ENCODE measurements around the gene NOP53. TPM values are rescaled to one million over a fixed set of nuclear protein-coding genes. Genes with fewer than 3 reads are reported as not detected.
"Not testable (repeated sequence)": the region's sequence is repeated elsewhere in the genome, so short reads cannot be mapped to it uniquely, and the experiment has no call there.

The NOP53 gene
- polyA plus RNA-seq, 12 donors: 369 to 542 (median 460) TPM; not detected in 1

DNA sequence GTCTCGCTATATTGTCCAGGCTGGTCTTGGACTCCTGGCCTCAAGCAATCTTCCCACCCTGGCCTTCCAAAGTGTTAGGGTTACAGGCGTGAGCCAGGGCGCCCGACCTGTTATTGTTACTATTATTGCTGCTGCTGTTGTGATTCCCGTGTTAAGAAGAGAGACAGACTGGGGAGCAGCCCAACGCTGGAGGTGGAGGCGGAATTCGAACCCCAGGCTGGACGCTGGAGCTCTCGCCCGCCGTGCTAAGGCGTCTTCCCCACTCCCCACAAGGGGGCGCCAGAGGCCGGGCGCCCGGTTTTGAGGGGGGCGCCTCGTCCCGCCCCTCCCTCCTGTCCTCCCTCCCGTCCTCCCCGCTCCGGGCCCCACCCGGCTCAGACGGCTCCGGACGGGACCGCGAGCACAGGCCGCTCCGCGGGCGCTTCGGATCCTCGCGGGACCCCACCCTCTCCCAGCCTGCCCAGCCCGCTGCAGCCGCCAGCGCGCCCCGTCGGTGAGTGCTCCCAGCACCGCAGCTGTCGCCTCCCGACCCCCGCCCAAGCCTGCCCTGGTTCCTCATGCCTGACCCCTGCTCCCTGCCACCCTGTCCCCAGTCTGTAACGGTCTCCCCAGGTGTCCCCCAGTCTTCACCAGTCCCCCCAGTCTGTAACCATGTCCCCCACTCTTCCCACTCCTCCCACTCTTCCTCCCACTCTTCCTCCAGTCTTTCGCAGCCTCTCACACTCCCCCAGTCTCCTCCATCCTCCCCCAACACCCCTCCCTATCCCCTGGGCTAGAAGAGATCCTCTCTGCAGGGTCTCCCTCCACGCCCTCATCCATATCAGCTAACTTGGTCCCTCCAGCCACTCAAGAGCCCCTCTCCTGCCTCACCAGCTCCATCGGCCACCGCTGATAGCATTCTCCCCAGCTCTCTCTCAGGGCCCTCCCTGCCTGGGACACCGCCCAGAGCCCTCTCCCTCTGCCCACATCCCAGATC, 32.0 kb upstream of the NOP53 start, which contains the start of gene EHD2:
Gene EHD2, plus strand, starts transcription at position 377 of the 976 bp plus-strand sequence. CDS start 3,191 bp downstream, outside the sequence.
- peak; percentile 87 for DNase-seq

DNA sequence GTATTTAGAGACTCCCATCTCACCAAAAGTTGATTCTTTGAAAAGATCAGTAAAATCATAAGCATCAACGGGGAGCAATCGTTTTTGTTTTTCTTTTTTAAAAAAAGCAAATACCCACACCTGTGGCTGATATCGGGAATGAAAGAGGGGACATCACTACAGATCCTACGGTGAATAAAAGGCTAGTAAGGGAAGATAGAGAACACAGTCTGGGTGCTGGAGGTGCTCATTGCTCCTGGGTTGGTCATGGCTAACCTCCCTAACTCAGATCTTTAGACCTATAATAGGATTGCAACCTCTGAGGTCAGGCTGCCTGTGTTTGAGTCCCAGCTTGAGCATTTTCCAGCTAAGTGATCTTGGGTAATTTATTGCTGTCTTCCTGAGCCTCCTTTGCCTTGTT, 31.0 kb upstream of the NOP53 start:
- DNase-seq: no peak

DNA sequence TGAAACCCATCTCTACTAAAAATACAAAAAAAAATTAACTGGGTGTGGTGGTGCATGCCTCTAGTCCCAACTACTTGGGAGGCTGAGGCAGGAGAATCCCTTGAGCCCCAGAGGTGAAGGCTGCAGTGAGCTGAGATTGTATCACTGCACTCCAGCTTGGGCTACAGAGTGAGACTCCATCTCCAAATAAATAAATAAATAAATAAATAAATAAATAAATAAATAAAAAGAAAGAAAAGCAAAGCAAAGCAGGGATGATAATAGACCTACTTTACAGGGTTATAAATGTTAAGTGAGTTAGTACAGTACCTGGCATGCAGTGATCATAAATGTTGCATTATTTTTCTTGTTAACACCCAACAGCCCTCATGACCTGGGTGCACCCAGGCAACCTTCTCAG, 30.5 kb upstream of the NOP53 start:
- DNase-seq: not testable (repeated sequence)

DNA sequence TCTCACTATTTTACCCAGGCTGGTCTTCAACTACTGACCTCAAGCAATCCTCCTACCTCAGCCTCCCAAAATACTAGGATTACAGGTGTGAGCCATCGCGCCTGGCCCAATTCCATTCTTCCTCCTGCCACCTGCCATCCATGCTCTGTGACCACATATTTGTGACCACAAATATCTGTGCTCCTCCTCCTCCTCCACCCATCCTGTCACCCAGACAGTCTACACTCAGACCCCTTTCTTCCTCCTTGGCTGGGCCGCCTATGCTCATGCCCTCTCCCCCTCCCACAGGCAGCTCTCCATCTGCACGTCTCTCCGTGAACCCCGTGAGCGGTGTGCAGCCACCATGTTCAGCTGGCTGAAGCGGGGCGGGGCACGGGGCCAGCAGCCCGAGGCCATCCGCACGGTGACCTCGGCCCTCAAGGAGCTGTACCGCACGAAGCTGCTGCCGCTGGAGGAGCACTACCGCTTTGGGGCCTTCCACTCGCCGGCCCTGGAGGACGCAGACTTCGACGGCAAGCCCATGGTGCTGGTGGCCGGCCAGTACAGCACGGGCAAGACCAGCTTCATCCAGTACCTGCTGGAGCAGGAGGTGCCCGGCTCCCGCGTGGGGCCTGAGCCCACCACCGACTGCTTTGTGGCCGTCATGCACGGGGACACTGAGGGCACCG, 28.9 kb upstream of the NOP53 start:
- no peak for DNase-seq

DNA sequence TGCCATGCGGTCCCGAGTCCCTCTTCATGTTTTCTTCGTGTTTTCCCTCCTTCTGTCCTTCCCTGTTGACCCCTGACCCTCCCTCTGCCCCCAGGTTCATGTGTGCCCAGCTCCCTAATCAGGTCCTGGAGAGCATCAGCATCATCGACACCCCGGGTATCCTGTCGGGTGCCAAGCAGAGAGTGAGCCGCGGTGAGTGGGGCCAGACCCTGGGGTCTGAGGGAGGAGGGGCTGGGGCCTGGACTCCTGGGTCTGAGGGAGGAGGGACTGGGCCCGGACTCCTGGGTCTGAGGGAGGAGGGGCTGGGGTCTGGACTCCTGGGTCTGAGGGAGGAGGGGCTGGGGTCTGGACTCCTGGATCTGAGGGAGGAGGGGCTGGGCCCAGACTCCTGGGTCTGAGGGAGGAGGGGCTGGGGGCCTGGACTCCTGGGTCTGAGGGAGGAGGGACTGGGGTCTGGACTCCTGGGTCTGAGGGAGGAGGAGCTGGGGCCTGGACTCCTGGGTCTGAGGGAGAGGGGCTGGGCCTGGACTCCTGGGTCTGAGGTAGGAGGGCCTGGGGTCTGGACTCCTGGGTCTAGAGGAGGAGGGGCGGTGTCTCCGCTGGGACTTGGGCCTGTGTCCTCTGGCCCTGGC, 26.8 kb upstream of the NOP53 start:
- not testable (repeated sequence) for DNase-seq

DNA sequence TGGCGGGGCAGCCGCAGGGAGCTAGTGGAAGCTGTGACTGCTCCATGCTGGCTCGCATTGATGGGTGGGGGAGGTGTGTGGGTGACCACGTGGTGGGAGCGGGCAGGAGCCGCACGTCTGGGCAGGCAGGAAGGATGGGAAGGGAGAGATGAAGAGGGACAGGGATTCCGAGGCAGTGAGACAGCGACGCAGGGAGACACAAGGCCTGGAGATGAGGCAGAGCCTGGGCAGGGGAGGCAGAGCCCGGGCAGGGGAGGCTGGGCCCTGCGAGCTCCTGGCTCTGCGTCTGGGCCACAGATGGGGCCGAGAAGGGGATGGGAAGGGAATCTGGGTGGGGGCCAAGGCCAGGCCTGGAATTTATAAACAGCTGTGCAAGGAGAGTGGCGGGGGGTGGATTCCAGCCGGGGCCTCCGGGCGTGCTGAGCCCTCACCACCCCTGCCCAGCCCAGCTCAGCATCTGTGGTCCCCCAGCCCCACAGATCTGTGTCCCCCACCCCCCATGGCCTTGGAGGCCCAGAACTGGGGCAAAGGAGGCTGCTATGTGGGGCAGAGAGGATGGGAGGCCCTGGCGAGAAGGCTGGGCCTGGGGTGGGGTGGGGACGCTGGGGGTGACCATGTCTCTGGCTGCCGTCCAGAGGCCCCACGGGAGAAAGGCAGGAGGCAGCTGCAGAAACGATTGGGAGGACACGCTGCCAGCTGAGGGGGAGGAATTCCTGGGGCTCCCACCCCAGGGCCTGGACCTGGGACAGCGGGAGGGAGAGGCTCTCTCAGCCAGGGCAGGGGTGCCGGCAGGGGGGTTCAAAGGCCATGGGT, 26.1 kb upstream of the NOP53 start:
- peak; percentile 96 for DNase-seq

DNA sequence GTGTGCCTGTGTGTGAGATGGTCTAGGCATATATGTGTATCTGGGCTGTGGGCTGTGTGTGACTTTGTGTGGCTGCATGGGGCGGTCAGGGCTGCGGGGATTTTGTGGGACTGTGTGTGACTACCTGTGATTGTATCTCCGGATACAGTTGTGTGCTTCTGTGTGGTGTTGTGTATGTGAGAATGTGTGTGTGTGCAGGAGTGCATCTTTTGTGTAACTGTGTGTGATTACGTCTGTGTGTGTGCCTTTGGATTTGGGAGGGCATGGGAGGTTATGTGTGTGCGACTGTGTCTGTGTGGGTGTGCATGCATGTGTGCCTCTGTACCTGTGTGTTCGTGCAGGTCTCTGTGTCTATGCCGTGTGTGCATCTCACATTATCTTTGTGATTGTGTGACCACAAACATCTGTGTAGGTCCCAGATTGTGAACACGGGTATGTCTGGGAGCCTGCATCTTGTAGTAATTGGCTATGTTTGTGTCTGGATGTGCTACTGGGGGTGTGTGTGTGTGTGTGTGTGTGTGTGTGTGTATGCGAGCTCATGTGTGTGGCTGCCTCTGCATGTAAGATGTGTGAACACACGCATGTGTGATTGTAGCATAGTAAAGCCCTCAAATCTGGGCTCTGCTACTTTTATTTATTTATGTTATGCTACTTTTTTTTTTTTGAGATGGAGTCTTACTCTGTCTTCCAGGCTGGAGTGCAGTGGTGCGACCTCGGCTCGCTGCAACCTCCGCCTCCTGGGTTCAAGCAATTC, 24.5 kb upstream of the NOP53 start:
- DNase-seq: no peak

DNA sequence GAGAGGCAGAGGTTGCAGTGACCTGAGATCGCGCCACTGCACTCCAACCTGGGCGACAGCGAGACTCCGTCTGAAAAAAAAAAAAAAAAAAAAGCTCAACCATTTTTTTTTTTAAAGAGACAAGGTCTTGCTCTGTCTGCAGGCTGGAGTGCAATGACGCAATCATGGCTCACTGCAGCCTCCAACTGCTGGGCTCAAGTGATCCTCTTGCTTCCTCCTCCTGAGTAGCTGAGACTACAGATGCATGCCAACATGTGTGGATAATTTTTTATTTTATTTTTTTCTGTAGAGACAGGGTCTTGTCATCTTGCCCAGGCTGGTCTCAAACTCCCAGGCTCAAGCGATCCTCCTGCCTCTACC, 21.8 kb upstream of the NOP53 start:
- DNase-seq: peak; percentile 48

DNA sequence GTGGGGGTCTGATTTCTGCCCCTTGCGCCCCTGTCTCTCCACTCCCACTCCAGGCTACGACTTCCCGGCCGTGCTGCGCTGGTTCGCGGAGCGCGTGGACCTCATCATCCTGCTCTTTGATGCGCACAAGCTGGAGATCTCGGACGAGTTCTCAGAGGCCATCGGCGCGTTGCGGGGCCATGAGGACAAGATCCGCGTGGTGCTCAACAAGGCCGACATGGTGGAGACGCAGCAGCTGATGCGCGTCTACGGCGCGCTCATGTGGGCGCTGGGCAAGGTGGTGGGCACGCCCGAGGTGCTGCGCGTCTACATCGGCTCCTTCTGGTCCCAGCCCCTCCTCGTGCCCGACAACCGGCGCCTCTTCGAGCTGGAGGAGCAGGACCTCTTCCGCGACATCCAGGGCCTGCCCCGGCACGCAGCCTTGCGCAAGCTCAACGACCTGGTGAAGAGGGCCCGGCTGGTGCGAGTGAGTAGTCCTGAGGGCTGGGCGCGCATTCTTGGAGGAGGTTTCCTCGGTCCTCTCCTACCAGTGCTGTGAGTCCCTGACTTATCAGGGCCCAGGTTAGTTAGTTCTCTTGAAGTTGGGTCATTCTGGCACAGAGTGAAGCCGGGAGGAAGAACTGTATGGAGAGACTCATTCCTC, 19.5 kb upstream of the NOP53 start:
- DNase-seq: no peak

DNA sequence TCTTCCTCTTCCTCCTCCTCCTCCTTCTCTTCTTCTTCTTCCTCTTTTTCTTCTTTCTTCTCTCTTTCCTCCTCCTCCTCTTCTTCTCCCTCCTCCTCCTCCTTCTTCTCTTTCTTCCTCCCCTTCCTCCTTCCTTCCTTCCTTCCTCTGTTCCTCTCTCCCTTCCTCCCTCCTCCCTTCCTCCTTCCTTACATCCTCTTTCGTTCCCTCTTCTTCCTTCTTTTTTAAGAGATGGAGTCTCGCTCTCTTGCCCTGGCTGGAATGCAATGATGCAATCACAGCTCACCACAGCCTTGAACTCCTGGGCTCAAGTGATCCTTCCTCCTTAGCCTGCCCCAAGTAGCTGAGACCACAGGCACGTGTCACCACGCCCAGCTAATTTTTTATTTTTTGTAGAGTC, 18.9 kb upstream of the NOP53 start:
- no peak for DNase-seq

DNA sequence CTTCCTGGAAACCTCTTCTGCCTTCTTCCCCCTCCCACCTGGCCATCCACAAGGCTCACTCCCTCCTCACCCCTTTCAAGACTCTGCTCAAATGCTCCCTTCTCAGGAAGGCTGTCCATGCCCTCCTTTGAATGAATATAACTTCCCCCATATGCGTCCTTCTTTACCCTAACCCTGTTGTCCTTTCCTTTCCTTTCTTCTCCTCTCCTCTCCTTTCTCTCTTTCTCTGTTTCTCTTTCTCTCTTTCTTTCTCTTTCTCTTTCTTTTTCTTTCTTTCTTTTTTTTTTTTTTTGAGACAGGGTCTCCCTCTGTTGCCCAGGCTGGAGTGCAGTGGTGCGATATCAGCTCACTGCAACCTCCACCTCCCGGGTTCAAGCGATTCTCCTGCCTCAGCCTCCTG, 17.1 kb upstream of the NOP53 start:
- DNase-seq: not testable (repeated sequence)

DNA sequence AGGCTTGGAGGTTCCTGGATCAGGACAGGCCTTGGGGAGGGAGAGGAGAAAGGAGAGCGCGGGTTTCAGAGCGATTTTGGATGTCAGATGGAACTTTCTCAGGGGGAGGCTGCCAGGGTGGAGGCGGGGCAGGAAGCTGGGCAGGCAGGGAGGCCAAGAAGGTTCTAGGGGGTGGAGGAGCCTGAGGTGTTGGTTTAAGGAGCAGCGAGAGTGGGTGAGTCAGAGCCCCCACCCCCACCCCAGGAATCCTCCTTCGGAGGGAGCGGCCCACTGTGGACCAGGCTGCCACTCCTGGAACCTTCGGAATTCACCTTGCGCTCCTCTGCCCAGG, 15.9 kb upstream of the NOP53 start:
- peak; percentile 45 for DNase-seq

DNA sequence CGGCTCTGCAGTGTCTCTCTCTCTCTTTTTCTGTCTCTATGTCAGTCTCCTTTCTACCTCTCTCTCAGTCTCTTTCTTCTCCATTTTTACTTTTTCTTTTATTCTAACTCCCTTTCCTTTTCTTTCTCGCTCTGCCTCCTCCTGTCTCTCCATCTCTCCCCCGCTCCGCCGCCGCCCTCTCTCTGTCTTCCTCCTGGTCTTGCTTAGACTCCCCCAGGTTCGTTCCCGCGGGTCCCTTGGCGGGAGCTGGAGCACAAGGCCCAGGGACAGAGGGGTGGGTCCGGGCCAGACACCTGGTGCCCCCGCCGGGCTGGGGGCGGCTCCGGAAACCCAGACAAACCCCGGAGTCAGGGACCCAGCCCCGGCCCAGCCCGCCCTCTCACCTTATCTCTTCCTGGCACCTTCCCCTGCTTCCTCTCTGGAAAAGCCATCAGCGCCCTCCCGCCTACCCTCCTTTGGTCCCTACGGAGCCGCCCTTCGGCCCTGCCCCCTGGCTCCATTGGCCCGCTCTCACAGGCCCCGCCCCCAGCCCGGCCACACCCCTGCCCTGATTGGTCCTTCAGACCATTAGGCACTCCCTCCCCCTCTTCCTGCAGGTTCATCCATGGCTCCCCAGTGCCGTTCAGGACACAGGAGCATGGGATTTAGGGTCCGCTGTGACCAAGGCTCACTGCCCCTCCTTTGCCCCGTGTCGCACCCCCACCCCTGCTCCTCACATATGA, 15.4 kb upstream of the NOP53 start:
- DNase-seq: no peak

DNA sequence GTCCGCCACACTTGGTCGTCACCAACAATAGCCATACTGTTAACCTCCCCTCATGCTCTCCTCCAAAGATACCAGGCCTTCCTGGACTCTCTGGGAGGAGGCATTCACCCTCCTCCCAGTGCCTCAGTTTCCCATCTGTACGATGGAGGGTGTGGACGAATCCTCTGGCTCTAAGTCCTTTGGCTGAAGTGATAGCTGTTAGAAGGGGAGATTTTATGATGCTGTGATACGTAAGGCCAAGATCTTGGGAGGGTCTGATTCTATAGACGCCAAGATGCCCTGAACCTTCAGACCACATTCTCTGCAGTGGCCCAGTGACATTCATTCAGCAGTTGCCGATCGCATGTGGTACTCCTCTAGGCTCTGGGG, 14.8 kb upstream of the NOP53 start:
- no peak for DNase-seq

DNA sequence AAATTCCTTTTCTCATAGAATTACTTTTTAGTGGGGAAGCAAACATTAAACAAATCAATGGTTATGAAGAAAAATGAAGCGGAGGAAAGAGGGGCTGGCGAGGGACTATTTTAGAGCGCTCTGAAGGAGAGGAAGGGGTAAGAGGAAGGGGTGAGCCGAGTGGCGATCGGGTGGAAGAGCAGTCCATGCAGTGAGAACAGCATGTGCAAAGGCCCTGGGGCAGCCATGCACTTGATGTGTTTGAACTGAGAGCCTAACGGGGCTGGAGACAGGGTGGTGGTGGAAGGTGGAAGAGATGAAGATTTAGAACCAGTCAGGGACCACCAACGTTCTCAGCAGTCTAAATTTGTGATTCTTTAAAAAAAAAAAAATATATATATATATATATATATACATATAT, 14.4 kb upstream of the NOP53 start:
- no peak for DNase-seq

DNA sequence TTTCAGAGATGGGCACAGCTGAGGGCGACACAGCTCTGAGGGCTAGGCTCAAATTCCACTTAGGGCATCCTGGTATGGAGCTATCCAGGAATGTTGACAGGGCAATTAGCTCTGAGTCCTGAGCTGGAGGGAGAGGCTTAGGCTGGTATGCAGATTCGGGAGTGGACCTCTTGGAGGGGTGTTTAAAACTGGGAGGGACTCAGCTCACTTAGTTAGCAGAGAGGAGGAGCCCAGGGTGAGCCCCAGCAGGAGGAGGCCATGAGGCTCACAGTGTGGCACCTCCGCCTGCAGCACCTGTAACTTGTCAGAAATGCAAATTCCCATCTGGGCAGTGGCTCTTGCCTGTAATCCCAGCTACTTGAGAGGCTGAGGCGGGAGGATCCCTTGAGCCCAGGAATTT, 10.2 kb upstream of the NOP53 start:
- DNase-seq: no peak

DNA sequence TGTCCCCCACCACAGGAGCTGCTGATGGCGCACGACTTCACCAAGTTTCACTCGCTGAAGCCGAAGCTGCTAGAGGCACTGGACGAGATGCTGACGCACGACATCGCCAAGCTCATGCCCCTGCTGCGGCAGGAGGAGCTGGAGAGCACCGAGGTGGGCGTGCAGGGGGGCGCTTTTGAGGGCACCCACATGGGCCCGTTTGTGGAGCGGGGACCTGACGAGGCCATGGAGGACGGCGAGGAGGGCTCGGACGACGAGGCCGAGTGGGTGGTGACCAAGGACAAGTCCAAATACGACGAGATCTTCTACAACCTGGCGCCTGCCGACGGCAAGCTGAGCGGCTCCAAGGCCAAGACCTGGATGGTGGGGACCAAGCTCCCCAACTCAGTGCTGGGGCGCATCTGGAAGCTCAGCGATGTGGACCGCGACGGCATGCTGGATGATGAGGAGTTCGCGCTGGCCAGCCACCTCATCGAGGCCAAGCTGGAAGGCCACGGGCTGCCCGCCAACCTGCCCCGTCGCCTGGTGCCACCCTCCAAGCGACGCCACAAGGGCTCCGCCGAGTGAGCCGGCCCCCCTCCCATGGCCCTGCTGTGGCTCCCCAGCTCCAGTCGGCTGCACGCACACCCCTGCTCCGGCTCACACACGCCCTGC, 4.4 kb upstream of the NOP53 start:
- DNase-seq: no peak

DNA sequence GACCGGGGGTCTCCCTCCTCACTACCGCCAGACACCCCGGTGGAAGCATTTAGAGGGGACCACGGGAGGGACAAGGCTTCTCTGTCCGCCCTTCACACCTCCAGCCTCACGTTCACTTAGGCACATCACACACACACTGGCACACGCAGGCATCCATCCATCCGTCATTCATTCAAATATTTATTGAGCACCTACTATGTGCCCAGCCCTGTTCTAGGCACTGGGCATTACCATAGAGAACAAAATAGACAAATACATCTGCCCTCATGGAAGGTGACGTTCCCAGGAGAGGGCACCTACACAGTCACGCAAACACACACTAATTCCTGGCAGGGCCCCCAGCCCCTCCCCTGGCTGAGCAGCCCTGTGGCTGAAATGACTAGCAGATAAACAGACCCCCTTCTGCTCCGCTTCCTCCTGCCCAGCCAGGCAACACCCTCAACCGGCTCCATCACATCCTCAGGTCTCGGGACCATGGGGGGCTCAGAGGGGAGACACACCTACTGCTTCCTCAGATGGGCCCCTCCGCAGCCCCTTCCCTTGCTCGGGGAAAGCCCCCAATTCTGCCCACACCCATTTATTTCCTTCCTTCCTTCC, 3.7 kb upstream of the NOP53 start:
- no peak for DNase-seq

DNA sequence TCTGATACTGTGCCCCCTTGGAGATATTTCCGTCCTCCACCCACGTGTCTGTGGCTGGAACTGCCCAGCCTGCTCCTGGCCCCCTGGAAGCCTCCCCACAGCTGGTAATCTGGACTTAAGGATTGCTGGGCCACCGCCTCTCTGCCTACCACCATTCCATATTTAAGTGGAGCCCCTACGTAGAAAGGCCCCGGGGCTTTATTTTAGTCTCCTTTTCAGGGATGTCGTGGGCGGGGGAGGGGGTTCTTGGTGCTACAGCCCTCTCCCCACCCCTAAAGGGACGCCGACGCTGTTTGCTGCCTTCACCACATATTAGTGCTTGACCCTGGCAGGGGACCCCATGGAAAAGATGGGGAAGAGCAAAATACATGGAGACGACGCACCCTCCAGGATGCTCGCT, 2.7 kb upstream of the NOP53 start:
- no peak for DNase-seq

All from muscle of arm (tissue), 12 donors.